ENCODE results near the gene RACK1. TPM values are rescaled to one million over a fixed set of nuclear protein-coding genes. Genes with fewer than 3 reads are reported as not detected.
A peak's percentile ranks its signal among the peaks of the same experiment; 100 is the strongest.

The RACK1 gene
- total and polyA plus RNA-seq, 2 of the 13 experiments (the other 11 are each of a cell fraction or from before 2014, with no cell fraction given) = 2,514 to 6,141 TPM

GRCh38 chr5:181281077-181281983 lies 37.6 kb upstream of the RACK1 start (continued):
- TF ChIP-seq HMGXB3 (CRISPR knock-in tag; IDR thresholded peaks at IDR 0.05; ENCODE audit: borderline replicate concordance) (0 out of 2 replicates have a peak, but pooled peaks have one; percentile 47), PHF21A (CRISPR knock-in tag; IDR thresholded peaks at IDR 0.05) (no peak), FIP1L1 (IDR thresholded peaks at IDR 0.05; ENCODE audit: borderline replicate concordance, insufficient read depth, low read depth, low read length) (no peak), THAP9 (CRISPR knock-in tag; IDR thresholded peaks at IDR 0.05; ENCODE audit: borderline replicate concordance) (peak; percentile 70), PITX1 (CRISPR knock-in tag; IDR thresholded peaks at IDR 0.05) (no peak), ZNF781 (CRISPR knock-in tag; IDR thresholded peaks at IDR 0.05; ENCODE audit: borderline replicate concordance, not compliant biosample characterization) (no peak), POLR2G (IDR thresholded peaks at IDR 0.05; ENCODE audit: low read depth, low read length) (peak; percentile 63), CBX5 (CRISPR knock-in tag; IDR thresholded peaks at IDR 0.05; ENCODE audit: borderline replicate concordance) (no peak), FUBP1 (CRISPR knock-in tag; IDR thresholded peaks at IDR 0.05; ENCODE audit: borderline replicate concordance) (no peak)
- TF ChIP-seq, protein P1, sequence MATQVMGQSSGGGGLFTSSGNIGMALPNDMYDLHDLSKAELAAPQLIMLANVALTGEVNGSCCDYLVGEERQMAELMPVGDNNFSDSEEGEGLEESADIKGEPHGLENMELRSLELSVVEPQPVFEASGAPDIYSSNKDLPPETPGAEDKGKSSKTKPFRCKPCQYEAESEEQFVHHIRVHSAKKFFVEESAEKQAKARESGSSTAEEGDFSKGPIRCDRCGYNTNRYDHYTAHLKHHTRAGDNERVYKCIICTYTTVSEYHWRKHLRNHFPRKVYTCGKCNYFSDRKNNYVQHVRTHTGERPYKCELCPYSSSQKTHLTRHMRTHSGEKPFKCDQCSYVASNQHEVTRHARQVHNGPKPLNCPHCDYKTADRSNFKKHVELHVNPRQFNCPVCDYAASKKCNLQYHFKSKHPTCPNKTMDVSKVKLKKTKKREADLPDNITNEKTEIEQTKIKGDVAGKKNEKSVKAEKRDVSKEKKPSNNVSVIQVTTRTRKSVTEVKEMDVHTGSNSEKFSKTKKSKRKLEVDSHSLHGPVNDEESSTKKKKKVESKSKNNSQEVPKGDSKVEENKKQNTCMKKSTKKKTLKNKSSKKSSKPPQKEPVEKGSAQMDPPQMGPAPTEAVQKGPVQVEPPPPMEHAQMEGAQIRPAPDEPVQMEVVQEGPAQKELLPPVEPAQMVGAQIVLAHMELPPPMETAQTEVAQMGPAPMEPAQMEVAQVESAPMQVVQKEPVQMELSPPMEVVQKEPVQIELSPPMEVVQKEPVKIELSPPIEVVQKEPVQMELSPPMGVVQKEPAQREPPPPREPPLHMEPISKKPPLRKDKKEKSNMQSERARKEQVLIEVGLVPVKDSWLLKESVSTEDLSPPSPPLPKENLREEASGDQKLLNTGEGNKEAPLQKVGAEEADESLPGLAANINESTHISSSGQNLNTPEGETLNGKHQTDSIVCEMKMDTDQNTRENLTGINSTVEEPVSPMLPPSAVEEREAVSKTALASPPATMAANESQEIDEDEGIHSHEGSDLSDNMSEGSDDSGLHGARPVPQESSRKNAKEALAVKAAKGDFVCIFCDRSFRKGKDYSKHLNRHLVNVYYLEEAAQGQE (IDR thresholded peaks at IDR 0.05; ENCODE audit: borderline replicate concordance in 1 of 2, low read depth in 1 of 2, low read length in 2 of 2) = no peak
- TF ChIP-seq, protein P2, sequence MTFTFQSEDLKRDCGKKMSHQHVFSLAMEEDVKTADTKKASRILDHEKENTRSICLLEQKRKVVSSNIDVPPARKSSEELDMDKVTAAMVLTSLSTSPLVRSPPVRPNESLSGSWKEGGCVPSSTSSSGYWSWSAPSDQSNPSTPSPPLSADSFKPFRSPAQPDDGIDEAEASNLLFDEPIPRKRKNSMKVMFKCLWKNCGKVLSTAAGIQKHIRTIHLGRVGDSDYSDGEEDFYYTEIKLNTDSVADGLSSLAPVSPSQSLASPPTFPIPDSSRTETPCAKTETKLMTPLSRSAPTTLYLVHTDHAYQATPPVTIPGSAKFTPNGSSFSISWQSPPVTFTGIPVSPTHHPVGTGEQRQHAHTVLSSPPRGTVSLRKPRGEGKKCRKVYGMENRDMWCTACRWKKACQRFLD (CRISPR knock-in tag; IDR thresholded peaks at IDR 0.05; ENCODE audit: borderline replicate concordance) = no peak

Data from HepG2 (cell line).